Type B pancreatic cell (in vitro differentiated cells): ENCODE measurements around the gene CPXM1. TPM values are rescaled to one million over a fixed set of nuclear protein-coding genes. Genes with fewer than 3 reads are reported as not detected.
A peak's percentile ranks its signal among the peaks of the same experiment; 100 is the strongest.

ENCODE experiments used
- DNase-seq: peaks from one replicate; pipeline ENCODE4 v3.0.0; 2021; ENCODE audit warnings: mixed read lengths; ENCODE audit not compliant: unreplicated experiment; ENCODE audit errors: extremely low spot score
- H3K27ac Mint-ChIP-seq: 2 replicates; pipeline ENCODE4 v1.8.0; 2021; ENCODE audit warnings: mild to moderate bottlenecking, mixed read lengths
- H3K27me3 Mint-ChIP-seq: 2 replicates; pipeline ENCODE4 v1.8.0; 2021; ENCODE audit warnings: mixed read lengths
- H3K36me3 Mint-ChIP-seq: 2 replicates; pipeline ENCODE4 v1.8.0; 2021; ENCODE audit warnings: mixed read lengths
- H3K4me1 Mint-ChIP-seq: one replicate; pipeline ENCODE4 v1.8.0; 2021; ENCODE audit warnings: mixed read lengths; ENCODE audit not compliant: unreplicated experiment
- H3K4me3 Mint-ChIP-seq: 2 replicates; pipeline ENCODE4 v1.8.0; 2021; ENCODE audit warnings: mild to moderate bottlenecking, mixed read lengths
- H3K9me3 Mint-ChIP-seq: 2 replicates; pipeline ENCODE4 v1.8.0; 2021; ENCODE audit warnings: mixed read lengths
- CTCF ChIP-seq: fragments of 200-600 bp; sonication (generic); conservative IDR thresholded peaks from 2 replicates; pipeline ENCODE4 v1.5.0; 2021; ENCODE audit warnings: antibody characterized with exemption, mild to moderate bottlenecking
- total RNA-seq: library from RNA; stranded (reverse); gene quantifications from 2 replicates; pipeline ENCODE4 v1.2.1, GENCODE V29; 2021; ENCODE audit warnings: low replicate concordance

Gene CPXM1
- total RNA-seq, 1 donor from 2014 or later, result 106 TPM

GRCh38 chr20:2829376-2829775, 28.9 kb upstream of the CPXM1 start:
- Mint-ChIP-seq H3K4me1 (peaks cover 3% of the 10 kb centered on the region), H3K27ac (no peak overlapping the region), H3K27me3 (peaks cover 46% of the 10 kb centered on the region), H3K9me3 (no peaks in the 10 kb centered on the region), H3K4me3 (no peak overlapping the region), H3K36me3 (no peaks in the 10 kb centered on the region)
- DNase-seq, result no peak
- TF ChIP-seq CTCF, result no peak

DNA sequence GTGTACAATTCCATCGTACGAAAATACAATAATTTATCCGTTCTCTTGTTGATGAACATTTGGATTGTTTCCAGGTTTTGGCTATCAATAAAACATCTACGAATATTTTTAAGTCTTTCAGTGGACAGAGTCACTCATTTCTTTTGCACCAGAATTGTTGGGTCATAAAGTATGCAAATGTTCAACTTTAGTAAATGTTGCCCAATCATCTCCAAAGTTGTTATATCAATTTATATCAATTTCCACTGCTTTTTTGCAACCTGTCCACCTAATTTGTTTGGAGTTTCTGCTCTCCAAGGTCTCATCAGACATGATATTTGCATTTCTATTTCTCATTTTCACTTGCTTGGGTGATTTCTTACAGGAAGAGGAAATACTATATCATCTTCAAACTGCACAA, 26.2 kb upstream of the CPXM1 start:
- Mint-ChIP-seq H3K9me3 (no peaks in the 10 kb centered on the region), H3K4me1 (peaks cover 5% of the 10 kb centered on the region), H3K27me3 (peaks cover 52% of the 10 kb centered on the region), H3K4me3 (no peak overlapping the region), H3K36me3 (no peaks in the 10 kb centered on the region), H3K27ac (no peak overlapping the region)
- TF ChIP-seq CTCF, result no peak
- DNase-seq, result no peak

DNA sequence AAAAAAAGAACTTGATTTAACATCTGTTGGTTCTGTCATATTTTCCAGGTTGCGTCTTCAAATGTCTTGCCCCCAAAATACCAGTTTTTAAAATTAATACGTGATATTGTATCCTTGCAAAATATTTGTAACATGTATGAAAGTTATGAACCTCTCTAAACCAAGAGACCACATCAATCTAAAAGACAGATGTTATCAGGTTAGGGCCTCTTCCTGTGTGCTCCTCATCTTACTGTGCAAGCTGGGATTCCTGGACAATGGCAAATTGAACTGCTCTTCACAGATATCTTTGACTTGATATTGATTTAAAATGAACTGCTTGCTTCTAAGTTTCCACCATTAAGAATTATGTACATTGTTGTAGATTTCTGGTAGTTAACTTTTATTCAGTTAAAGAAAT, 25.3 kb upstream of the CPXM1 start:
- Mint-ChIP-seq H3K4me1 (peaks cover 7% of the 10 kb centered on the region), H3K4me3 (no peak overlapping the region), H3K36me3 (no peaks in the 10 kb centered on the region), H3K27ac (no peak overlapping the region), H3K27me3 (peaks cover 55% of the 10 kb centered on the region), H3K9me3 (no peaks in the 10 kb centered on the region)
- DNase-seq, result no peak
- TF ChIP-seq CTCF, result no peak

DNA sequence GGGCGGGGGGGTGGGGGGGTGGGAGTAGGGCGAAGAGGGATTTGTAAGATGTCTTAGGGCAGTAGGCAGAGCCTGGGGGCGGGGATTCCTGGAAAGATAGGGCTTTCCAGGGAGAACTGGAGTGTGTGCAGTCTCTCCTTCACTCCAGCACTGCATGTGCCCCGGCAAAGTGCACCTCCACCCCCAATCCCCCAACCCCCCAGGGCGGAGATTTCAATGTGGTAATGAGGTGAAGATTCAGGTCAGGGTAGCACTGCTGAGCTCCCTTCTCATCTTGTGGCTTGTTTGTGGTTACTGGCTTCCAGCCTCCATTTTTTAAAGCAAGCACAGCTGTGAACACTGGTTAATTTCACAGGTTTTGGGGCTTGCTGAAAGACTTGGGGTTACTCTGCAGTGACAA, 21.6 kb upstream of the CPXM1 start:
- no peak for TF ChIP-seq CTCF
- Mint-ChIP-seq H3K36me3 (no peaks in the 10 kb centered on the region), H3K4me3 (no peak overlapping the region), H3K9me3 (no peaks in the 10 kb centered on the region), H3K27me3 (peaks cover 56% of the 10 kb centered on the region), H3K27ac (no peak overlapping the region), H3K4me1 (peaks cover 15% of the 10 kb centered on the region)
- DNase-seq, result peak; percentile 37

- no peak overlapping the region for H3K27ac Mint-ChIP-seq
Measured at GRCh38 chr20:2820896-2821869, 20.8 kb upstream of the CPXM1 start.

More at GRCh38 chr20:2820896-2821869, 20.8 kb upstream of the CPXM1 start:
- peak; percentile 44 for DNase-seq
- H3K4me1 Mint-ChIP-seq, result peaks cover 15% of the 10 kb centered on the region
- no peaks in the 10 kb centered on the region for H3K36me3 Mint-ChIP-seq
- H3K9me3 Mint-ChIP-seq, result no peaks in the 10 kb centered on the region
- H3K27me3 Mint-ChIP-seq, result peaks cover 47% of the 10 kb centered on the region
- TF ChIP-seq CTCF, result no peak
- H3K4me3 Mint-ChIP-seq, result peak overlapping the region; percentile 35
